ENCODE data around the gene ANKMY1.

GRCh38 chr2:240572141-240573031, 14.6 kb upstream of the ANKMY1 start:
- TF ChIP-seq CTCF (IDR thresholded peaks at IDR 0.05; ENCODE audit: low read depth, low read length) (no peak), EZH2phosphoT487 (IDR thresholded peaks at IDR 0.05; ENCODE audit: low read depth) (no peak)

Data from OCI-LY3 (cell line).